Mucosa of rectum (tissue), 2 donors: Measurements from ENCODE around the gene CGN.

Source experiments
- H3K27ac ChIP-seq, 2 donors: one replicate each; pipeline ENCODE4 v1.7.0; 2013; ENCODE audit warnings: inconsistent platforms in 2 of 2, low read depth in 2 of 2, low read length in 2 of 2
- H3K27me3 ChIP-seq, 2 donors: one replicate each; pipeline ENCODE4 v1.7.0; 2013; ENCODE audit warnings: low read length in 2 of 2; ENCODE audit not compliant: control insufficient read depth in 2 of 2, insufficient read depth in 2 of 2
- H3K36me3 ChIP-seq, 2 donors: one replicate each; pipeline ENCODE4 v1.7.0; 2013; ENCODE audit warnings: low read length in 2 of 2; ENCODE audit not compliant: control insufficient read depth in 2 of 2, insufficient read depth in 2 of 2
- H3K4me1 ChIP-seq, 2 donors: one replicate each; pipeline ENCODE4 v1.7.0; 2013; ENCODE audit warnings: low read length in 2 of 2, mild to moderate bottlenecking in 1 of 2; ENCODE audit not compliant: control insufficient read depth in 2 of 2, insufficient read depth in 2 of 2
- H3K4me3 ChIP-seq, 2 donors: one replicate each; pipeline ENCODE4 v1.7.0; 2013; ENCODE audit warnings: low read length in 2 of 2
- H3K9ac ChIP-seq, 2 donors: one replicate each; pipeline ENCODE4 v1.7.0; 2013; ENCODE audit warnings: low read length in 2 of 2, low read depth in 1 of 2, mild to moderate bottlenecking in 1 of 2
- H3K9me3 ChIP-seq, 2 donors: one replicate each; pipeline ENCODE4 v1.7.0; 2013; ENCODE audit warnings: low read length in 2 of 2; ENCODE audit not compliant: control insufficient read depth in 2 of 2
- donor health status: healthy.
- donor health status: Normal muscosa, but diverticular disease.

Gene CGN, protein sequence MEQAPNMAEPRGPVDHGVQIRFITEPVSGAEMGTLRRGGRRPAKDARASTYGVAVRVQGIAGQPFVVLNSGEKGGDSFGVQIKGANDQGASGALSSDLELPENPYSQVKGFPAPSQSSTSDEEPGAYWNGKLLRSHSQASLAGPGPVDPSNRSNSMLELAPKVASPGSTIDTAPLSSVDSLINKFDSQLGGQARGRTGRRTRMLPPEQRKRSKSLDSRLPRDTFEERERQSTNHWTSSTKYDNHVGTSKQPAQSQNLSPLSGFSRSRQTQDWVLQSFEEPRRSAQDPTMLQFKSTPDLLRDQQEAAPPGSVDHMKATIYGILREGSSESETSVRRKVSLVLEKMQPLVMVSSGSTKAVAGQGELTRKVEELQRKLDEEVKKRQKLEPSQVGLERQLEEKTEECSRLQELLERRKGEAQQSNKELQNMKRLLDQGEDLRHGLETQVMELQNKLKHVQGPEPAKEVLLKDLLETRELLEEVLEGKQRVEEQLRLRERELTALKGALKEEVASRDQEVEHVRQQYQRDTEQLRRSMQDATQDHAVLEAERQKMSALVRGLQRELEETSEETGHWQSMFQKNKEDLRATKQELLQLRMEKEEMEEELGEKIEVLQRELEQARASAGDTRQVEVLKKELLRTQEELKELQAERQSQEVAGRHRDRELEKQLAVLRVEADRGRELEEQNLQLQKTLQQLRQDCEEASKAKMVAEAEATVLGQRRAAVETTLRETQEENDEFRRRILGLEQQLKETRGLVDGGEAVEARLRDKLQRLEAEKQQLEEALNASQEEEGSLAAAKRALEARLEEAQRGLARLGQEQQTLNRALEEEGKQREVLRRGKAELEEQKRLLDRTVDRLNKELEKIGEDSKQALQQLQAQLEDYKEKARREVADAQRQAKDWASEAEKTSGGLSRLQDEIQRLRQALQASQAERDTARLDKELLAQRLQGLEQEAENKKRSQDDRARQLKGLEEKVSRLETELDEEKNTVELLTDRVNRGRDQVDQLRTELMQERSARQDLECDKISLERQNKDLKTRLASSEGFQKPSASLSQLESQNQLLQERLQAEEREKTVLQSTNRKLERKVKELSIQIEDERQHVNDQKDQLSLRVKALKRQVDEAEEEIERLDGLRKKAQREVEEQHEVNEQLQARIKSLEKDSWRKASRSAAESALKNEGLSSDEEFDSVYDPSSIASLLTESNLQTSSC

DNA sequence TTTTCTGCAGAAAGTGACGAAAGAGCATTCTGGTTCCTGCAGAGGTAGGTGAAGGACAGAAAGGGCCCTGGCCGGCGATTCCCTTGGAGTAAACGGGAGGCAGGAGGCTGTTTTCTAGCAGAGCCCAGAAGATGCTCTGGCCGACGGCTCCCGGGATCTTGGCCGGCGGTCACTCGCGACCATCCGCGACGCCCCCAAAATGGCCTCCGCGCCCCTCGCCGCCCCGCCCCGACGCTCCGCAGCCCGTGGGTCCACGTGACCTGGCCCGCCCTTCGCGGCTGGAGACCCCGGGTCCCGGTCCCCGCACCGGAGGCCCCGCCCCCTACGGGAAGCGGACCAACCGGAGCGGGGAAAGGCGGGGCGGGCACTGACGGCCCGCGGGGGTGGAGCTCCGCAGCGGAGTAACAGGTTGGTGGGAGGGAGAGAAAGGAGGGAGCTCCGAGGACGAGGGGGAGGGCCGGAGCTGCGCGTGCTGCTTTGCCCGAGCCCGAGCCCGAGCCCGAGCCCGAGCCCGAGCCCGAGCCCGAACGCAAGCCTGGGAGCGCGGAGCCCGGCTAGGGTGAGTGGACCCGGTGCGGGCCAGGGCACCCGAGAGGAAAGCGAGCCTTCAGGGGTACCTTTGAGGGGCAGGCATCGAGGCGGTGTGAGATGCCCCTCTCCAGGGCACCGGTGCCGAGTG lies at the start of gene CGN:
CGN (plus strand) TSS at position 431 of the 679 bp plus-strand sequence. CDS start 7,133 bp downstream, outside the sequence.
- Histone ChIP-seq H3K36me3 (no peaks in the 10 kb centered on the region), H3K9ac (peak within 1 kb of the TSS; percentile 85 to 95), H3K27ac (peak within 1 kb of the TSS; percentile 96 to 97), H3K9me3 (no peaks in the 10 kb centered on the region), H3K4me1 (peaks cover 40 to 42% of the 10 kb centered on the region in 2 donors), H3K27me3 (no peaks in the 10 kb centered on the region), H3K4me3 (peak within 1 kb of the TSS; percentile 75 to 90)

DNA sequence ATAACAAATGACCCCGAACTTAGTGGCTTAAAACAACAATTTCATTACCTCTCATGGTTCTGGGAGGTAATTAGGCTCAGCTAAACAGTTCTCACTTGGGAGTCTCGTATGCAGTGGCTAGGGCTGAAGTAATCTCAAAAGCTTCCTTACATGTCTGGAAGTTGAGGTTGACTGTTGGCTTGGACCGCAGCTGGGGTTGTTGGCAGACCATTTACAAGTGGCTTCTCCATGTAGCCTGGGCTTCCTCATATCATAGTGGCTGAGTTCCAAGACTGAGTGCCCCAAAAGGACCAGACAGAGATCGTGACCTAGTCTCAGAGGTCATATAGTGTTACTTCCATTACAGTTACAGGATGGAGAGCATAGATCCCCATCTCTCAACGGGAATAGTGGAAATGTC lies 49.5 kb upstream of the CGN start:
- Histone ChIP-seq H3K4me3 (no peak overlapping the region), H3K27ac (no peak overlapping the region), H3K27me3 (peaks cover 0 to 2% of the 10 kb centered on the region in 2 donors), H3K4me1 (peaks cover 7 to 8% of the 10 kb centered on the region in 2 donors), H3K9me3 (no peaks in the 10 kb centered on the region), H3K36me3 (no peaks in the 10 kb centered on the region), H3K9ac (no peak overlapping the region)

DNA sequence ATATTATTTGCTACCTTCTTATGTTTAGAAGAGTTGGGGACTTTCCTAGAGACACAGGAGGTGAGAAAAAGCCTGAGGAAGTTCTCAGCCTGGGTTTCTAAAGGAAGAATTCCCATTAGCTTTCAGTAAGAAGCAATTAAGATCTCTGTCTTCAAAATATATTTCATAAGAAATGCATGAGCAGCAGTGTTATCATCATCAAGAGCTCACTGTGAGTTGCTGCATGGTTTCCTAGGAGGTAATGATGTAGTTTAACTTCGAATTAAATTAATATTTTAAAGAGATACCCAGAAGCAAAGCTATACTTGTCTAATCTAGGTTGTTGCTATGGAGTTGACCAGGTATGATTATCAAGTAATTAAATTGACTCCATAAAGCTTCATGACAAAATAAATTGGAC lies 46.2 kb upstream of the CGN start:
- Histone ChIP-seq H3K4me1 (no peaks in the 10 kb centered on the region), H3K4me3 (no peak overlapping the region), H3K27me3 (peaks cover 0 to 2% of the 10 kb centered on the region in 2 donors), H3K9ac (no peak overlapping the region), H3K36me3 (no peaks in the 10 kb centered on the region), H3K9me3 (no peaks in the 10 kb centered on the region), H3K27ac (no peak overlapping the region)

DNA sequence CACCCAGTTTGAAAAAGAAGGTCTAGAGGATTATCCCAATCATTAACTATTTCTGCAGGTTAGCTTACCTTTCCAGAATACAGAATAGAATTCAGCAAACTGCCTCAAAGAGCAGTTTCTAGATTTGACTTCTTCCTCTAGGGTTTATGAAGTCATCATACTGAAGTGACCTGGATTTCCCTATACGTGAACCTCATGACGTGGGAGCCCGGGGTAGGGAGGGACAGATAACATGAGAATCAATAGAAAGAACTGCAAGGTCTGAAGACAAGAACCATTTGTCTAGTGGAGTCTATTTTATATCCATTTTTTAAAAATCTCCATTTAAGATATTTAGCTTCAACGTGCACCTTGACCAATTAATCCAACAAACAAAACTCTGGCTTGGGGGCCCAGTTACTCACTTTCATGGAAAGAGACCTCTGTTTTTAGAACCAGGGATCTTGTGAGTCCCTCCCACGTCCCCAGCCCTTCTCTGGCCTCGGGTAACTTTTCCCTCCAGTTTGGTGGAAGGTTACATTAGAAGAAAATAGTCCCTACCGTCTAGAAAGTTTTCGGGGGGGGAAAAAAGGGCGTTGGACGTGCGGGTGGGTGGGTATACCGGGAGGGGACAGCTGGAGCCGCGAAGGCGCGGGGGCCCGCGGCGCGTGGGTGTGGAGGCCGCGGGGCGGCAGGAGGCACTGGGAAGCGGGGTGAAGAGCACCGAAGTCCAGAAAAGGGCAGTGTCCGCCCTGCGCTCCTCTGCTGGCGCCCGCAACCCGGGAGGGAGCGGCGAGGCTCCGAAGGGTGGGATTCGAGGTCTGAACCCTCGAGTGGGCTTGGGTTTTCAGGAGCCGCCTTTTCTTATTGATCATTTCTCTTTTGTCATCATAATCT lies 38.1 kb upstream of the CGN start:
- no peaks in the 10 kb centered on the region for H3K27me3 ChIP-seq
- peak overlapping the region; percentile 67 to 70 for H3K27ac ChIP-seq
- H3K9me3 ChIP-seq, result no peaks in the 10 kb centered on the region
- H3K4me1 ChIP-seq, result peaks cover 0 to 3% of the 10 kb centered on the region in 2 donors
- no peaks in the 10 kb centered on the region for H3K36me3 ChIP-seq
- peak overlapping the region; percentile 71 to 75 for H3K4me3 ChIP-seq
- H3K9ac ChIP-seq, result peak overlapping the region; percentile 75 to 76

DNA sequence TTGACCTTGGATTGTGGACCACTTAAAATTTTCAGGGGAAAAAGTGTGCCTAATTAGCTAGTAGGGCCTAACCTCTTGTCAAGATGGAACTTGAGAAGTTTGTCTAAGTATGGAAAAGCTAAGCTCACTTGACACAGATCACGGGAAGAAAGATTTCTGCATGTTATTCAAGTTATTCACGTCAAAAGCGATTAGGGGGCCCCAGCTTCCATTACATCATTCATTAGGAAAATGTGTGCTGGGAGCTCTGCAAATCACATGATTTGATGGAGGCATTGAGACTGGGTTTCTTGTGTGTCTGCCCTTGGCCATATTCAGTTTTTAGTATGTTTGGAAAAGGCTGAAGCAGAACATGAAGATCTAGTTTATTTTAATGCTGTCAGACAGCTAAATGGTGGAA lies 36.4 kb upstream of the CGN start:
- H3K27ac ChIP-seq, result no peak overlapping the region
- H3K4me1 ChIP-seq, result peaks cover 0 to 3% of the 10 kb centered on the region in 2 donors
- no peaks in the 10 kb centered on the region for H3K9me3 ChIP-seq
- H3K36me3 ChIP-seq, result no peaks in the 10 kb centered on the region
- no peak overlapping the region for H3K9ac ChIP-seq
- H3K27me3 ChIP-seq, result no peaks in the 10 kb centered on the region
- H3K4me3 ChIP-seq, result no peak overlapping the region

DNA sequence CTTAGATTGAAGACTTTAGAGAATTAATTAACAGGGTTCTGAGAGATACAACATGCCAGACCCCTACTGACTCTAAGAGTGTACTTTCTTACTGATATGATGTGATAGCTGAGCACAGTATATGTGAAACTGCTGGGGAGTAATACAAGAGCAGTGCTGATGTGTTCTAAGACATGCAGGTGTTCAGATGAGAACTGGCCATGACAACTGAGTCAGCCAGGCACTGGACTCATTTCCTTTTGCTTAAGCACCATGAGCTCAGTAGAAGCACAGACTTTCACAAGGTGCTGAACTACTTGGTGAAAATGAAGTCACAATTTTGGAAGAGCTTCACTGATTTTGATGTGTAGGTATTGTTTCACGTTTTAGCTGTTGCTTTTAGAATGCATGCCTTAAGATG lies 36.0 kb upstream of the CGN start:
- H3K4me3 ChIP-seq, result no peak overlapping the region
- no peaks in the 10 kb centered on the region for H3K9me3 ChIP-seq
- H3K27me3 ChIP-seq, result no peaks in the 10 kb centered on the region
- peaks cover 0 to 3% of the 10 kb centered on the region in 2 donors for H3K4me1 ChIP-seq
- no peak overlapping the region for H3K27ac ChIP-seq
- H3K36me3 ChIP-seq, result no peaks in the 10 kb centered on the region
- no peak overlapping the region for H3K9ac ChIP-seq

DNA sequence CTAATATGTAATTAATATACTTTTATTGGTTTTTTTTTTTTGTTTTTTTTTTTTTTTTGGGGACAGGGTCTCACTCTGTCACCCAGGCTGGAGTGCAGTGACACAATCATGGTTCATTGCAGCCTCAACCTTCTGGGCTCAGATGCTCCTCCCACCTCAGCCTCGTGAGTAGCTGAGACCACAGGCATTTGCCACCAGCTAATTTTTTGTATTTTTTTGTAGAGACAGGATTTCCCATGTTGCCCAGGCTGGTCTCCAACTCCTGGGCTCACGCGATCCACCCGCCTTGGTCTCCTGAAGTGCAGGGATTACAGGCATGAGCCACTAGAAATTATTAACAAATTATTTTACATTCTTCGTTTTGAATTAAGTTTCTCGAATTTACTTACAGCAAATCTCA lies 35.1 kb upstream of the CGN start:
- Histone ChIP-seq H3K9ac (no peak overlapping the region), H3K27ac (no peak overlapping the region), H3K27me3 (no peaks in the 10 kb centered on the region), H3K36me3 (no peaks in the 10 kb centered on the region), H3K9me3 (no peaks in the 10 kb centered on the region), H3K4me3 (no peak overlapping the region), H3K4me1 (peaks cover 0 to 3% of the 10 kb centered on the region in 2 donors)

DNA sequence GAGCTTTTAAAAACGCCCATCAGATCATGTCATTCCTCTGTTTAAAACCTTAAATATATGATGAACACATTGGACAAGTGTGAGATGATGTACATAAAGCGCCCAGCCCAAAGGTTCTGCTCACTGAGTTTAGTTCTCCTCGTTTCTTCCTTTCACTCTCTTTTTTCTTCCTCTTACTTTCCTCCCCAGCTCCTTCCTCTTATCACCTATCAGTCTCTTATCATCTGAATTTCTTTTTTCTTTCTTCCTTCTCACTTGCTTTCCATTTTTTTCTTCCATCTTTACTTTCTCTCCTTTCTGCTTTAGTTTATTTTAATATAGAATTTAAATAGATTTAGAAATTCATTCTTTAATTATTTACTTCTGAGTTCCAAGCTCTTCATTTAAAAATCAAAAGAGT lies 34.1 kb upstream of the CGN start:
- Histone ChIP-seq H3K9me3 (no peaks in the 10 kb centered on the region), H3K36me3 (no peaks in the 10 kb centered on the region), H3K4me1 (peaks cover 0 to 3% of the 10 kb centered on the region in 2 donors), H3K9ac (no peak overlapping the region), H3K27me3 (no peaks in the 10 kb centered on the region), H3K4me3 (no peak overlapping the region), H3K27ac (no peak overlapping the region)
